ENCODE results near the gene TAB2.
A peak's percentile ranks its signal among the peaks of the same experiment; 100 is the strongest.

The TAB2 gene

GRCh38 chr6:149414821-149415220 lies 97.3 kb downstream of the TAB2 start:
- no peak for DNase-seq (ENCODE audit: low read depth in 2 of 2)

GRCh38 chr6:149419696-149420404 lies 102.3 kb downstream of the TAB2 start:
- no peak for DNase-seq (ENCODE audit: low read depth in 2 of 2)

DNA sequence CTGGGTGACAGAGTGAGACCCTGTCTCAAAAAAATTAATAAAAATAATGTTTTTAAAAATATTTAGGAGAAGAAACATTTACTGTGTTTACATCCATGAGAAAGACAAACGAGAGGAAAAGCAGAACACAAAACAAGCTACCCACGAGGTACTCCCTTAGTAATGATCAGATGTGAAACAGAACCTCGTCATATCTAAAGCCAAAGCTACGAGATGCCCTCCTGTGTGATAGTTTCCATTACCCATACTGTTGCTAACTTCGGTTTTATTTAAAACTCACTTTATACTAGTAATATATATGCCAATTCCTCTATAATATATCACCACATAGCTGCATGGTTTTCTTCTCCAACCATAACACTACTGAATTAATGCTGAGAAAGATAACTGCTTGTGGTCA lies 103.6 kb downstream of the TAB2 start:
- DNase-seq (ENCODE audit: low read depth in 2 of 2), result no peak

DNA sequence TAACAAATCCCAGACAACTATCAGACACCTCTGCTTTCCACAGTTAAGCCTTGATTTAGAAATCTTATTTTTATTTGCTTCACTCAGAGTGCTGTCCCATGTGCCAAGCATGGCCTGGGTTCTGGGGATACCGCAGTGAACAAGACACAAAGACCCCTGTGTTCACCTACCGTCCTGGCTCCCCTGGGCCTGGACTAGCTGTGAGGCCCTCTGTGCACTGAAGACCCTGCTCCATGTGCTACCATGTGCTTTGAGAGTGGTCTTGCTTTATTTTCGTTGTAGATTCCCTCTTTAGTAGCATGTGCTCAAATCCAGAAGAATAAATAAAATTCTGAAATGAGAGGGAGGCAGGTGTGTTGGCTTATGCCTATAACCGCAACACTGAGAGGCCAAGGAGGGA lies 105.1 kb downstream of the TAB2 start:
- no peak for DNase-seq (ENCODE audit: low read depth in 2 of 2)

- DNase-seq (ENCODE audit: low read depth in 2 of 2), result no peak
Measured at GRCh38 chr6:149423964-149424440, 106.5 kb downstream of the TAB2 start.

DNA sequence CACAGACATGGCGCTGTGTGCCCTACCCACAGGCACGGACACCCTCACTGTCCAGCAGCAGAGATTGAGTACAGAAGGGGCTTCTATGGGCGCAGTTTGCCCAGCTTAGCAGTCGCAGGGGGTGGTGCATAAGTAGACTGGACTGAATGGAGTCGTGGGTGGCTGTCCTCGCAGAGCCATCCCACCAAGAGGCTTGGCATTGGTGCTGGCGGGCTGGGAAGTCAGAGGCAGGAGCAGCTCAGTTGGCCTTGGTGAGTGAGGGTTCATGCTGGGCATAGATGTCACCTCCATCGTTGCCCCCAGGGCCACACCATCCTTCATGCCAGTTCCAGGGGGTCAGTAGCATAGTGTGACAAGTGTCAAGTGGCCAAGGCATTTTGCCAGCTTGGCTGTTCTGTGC lies 107.7 kb downstream of the TAB2 start:
- DNase-seq (ENCODE audit: low read depth in 2 of 2), result no peak

GRCh38 chr6:149425754-149426153 lies 108.2 kb downstream of the TAB2 start:
- DNase-seq (ENCODE audit: low read depth in 2 of 2), result no peak

DNA sequence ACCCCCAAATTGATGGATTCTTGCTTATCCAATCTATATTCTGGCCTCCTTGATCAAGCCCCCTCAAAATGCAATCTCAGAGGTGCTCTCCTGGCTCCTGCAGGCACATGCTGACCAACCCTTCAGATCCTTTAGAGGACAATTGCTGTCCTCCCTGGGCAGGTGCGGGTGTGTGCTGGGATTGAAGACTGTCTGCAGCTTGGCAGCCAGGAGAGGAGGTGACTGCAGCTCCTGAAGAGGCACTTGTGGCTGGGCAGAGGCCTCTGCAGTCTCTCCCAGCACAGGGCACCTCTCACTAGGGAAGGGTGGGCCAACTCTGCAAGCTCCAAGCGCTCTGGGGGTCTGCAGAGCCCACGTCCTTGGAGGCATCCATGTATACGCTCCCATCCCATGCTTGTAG lies 111.1 kb downstream of the TAB2 start:
- no peak for DNase-seq (ENCODE audit: low read depth in 2 of 2)

DNA sequence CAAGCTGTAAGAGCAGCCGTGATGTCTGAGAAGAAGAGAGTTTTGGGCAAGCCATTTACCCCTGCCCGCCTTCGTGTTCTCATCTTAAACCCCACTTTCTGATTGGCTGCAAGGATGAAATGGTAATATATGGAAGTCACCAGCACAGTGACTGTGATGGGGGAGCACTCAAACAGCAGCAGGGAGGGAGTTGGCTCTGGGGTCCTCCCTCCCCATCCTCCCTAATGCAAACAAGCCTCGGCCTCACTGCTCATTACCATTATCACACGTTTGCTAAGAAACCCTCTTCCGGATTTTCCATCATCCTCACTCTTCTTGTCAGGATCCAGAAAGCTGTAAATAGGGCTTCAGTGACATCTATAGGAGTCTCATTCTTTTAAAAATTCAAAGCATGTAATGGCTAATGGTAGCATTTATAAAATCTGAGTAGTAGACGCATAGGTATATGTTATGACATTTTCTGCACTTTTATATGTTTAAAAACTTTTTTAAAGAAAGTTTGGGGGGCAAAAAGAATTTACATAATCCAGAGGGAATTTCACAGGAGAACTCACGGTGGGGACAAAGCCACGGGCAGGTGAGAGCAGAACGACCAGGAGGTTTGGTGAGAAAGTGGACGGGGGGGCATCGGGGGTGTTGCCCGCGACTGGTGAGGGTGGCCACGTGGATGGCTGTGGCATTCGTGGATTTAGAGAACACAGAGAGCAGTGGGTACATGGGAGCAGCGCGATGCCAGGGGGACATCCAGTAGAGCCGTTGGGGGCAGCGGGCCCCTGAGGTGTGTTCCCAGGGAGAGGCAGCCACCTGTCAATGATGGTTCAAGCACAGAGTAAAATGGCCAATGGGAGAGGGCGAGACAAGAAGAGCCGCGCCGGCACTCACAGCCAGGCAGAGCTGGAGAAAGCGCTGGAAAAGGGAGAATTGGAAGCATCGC lies 112.2 kb downstream of the TAB2 start:
- DNase-seq (ENCODE audit: low read depth in 2 of 2), result no peak

GRCh38 chr6:149431905-149432775 lies 114.6 kb downstream of the TAB2 start:
- DNase-seq (ENCODE audit: low read depth in 2 of 2), result peak; percentile 75 to 91

DNA sequence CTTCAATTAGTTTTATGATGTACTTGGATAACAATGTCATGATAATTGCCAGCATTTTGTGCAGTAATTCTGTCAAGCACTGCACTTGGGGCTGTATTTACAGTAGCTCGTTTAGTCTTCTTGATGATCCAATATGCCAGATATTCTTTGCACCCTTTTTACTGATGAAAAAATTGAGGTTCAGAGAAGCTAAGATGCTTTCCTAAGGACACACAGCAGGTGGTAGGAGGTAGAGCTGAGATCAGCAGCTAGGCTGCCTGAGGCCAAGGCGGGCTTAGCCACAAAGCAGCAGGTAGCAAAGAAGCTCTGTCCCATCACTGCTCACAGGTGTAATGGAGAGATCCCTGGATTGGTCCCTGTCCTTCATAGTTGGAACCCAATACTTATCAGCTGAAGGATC lies 115.9 kb downstream of the TAB2 start:
- DNase-seq (ENCODE audit: low read depth in 2 of 2), result no peak

- no peak for DNase-seq (ENCODE audit: low read depth in 2 of 2)
Measured at GRCh38 chr6:149433881-149434280, 116.4 kb downstream of the TAB2 start.

DNA sequence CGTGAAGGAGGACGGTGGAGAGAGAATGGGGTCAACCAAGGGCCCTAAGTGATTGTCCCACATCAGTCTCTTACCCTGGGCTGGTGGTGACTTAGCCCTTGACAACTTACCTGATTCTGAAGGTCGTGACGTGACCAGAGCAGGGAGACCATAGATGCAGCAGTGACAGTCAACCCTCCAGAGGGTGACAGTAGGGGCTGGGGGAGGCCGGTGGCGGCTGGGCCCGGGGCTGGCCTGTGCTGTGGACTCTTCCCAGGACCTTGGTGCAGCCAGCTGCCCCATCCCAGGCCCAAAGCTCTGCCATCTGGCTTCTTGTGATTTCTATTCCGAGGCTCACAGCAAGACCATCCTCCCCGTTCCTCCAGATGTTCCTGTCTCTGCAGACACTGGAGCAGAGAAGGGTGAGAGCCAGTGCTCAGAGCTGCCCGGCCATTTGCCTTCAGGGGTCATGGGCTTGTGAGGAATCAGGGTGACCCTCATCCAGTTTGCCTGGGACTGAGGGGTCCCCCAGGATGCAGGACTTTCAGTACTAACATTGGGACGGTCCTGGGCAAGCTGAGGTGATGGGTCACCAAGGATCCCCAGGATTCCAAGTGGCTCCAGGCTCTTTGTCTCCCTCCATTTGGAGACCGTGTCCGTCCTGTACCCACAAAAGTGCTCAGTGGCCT lies 118.5 kb downstream of the TAB2 start:
- DNase-seq (ENCODE audit: low read depth in 2 of 2), result no peak

DNA sequence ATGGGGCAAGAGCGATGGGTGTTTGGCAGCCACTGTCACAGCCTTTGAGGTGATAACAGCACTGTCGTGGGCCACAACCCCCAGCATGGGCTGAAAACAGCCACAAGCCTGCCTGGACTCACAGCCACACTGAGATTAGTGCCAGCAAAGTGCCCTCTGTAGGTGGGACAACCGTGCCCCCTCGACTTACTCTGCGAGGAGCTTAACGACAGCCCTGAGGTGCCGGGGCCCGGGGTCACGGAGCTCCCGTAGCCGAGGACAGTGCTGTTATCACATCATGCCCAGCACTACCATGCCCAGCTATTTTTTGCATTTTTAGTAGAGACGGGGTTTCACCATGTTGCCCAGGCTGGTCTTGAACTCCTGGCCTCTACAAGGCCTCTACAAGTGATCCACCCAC lies 119.1 kb downstream of the TAB2 start:
- DNase-seq (ENCODE audit: low read depth in 2 of 2), result no peak

- DNase-seq (ENCODE audit: low read depth in 2 of 2), result no peak
Measured at GRCh38 chr6:149437212-149437611, 119.7 kb downstream of the TAB2 start.

DNA sequence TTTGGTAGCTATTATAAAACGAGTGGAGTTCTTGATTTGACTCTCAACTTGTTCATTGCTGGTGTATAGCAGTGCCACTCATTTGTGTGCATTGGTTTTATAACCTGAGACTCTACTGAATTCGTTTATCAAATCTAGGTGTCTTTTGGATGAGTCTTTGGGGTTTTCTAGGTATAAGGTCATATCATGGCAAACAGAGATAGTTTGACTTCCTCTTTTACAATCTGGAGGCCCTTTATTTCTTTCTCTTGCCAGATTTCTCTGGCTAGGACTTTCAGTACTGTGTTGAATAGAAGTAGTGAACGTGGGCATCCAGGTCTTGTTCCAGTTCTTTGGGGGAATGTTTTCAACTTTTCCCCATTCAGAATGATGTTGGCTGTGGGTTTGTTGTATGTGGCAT lies 121.3 kb downstream of the TAB2 start:
- DNase-seq (ENCODE audit: low read depth in 2 of 2), result no peak

- no peak for DNase-seq (ENCODE audit: low read depth in 2 of 2)
Measured at GRCh38 chr6:149439626-149440025, 122.1 kb downstream of the TAB2 start.

- no peak for DNase-seq (ENCODE audit: low read depth in 2 of 2)
Measured at GRCh38 chr6:149440735-149441671, 123.5 kb downstream of the TAB2 start.

DNA sequence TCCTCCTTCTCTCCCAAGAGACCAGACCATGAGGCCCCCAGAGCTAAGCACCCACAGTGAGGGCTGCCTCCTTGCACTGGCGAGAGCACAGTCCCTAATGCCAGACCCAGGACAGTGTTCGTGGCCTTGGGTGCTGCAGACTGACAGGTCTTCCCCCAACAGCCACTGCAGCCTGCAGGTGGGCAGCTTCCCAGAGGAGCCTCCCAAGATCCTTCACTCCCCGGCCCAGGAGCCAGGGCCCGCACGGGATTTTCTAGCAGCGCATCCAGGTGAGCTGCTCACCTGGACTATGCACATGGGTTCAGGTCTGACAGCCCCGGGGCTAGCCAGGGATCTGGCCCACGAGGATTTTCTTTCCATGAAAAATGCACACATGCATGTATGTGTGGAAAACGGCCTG lies 124.2 kb downstream of the TAB2 start:
- no peak for DNase-seq (ENCODE audit: low read depth in 2 of 2)
